Measurements from ENCODE around the gene NCL. TPM values are rescaled to one million over a fixed set of nuclear protein-coding genes. Genes with fewer than 3 reads are reported as not detected.
A peak's percentile ranks its signal among the peaks of the same experiment; 100 is the strongest.

The NCL gene
- total and polyA plus RNA-seq, 3 experiments from 2014 or later: 568 to 1,772 (median 1,673) TPM

- Mint-ChIP-seq H3K9me3 (peaks cover 3 to 15% (median 7%) of the 10 kb centered on the region in 5 donors), H3K27ac (peak overlapping the region in 2 of 8 donors; percentile 39 to 60), H3K27me3 (peaks cover 25 to 51% of the 10 kb centered on the region in 2 donors), H3K4me3 (no peak overlapping the region), H3K4me1 (peaks cover 2 to 8% (median 5%) of the 10 kb centered on the region in 3 donors), H3K36me3 (peaks cover 0 to 6% (median 0%) of the 10 kb centered on the region in 3 donors)
- Histone ChIP-seq H3K4me1 (ENCODE audit: insufficient read depth, low read length) (peaks cover 12% of the 10 kb centered on the region), H3K27me3 (ENCODE audit: insufficient read depth, low read length, poor library complexity, severe bottlenecking) (peaks cover 15% of the 10 kb centered on the region), H3K4me3 (ENCODE audit: low read length) (no peak overlapping the region), H3K36me3 (ENCODE audit: insufficient read depth, low read length) (no peaks in the 10 kb centered on the region), H3K27ac (ENCODE audit: low read depth, low read length) (no peak overlapping the region), H3K9me3 (ENCODE audit: low read length) (no peaks in the 10 kb centered on the region)
- POLR2A ChIA-PET: no interaction called here
- CTCF ChIA-PET: interaction anchor here (1.2 kb wide), 1 partner anchor 10 kb away, joined by 3 read pairs; no protein-coding TSS in a partner anchor
- DNase-seq: no peak
Measured at GRCh38 chr2:231415029-231415428, 49.3 kb downstream of the NCL start.

DNA sequence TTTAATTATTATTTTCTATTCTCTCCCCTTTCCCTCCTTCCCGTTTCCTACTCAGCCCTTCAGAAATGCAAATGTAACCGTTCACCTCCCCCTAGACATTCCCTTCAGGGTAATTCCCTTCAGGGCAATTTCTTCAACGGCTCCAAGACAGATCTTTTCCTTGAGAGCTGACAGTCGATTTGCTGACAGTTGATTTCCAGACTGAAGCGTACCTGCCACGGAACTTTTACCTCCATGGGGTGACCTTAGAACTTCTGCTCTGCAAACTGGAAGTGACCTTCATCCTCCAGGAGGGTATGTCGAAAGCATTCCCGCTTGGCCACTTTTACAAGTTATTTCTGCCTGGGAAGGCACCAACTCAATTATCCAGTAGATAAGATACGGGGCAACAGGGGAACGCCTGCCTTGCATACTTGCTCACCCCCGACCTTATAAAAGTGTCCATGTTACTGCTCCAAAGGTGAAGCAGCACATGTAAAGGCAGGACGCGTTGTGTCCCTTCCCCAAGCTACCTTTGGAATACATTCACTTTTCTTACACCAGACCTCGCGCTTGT, 50.3 kb downstream of the NCL start:
- CTCF ChIA-PET: interaction anchor here (1.5 to 2.9 kb wide), 2 partner anchors 12 to 186 kb away, joined by 4 to 9 read pairs; no protein-coding TSS in a partner anchor
- POLR2A ChIA-PET: no interaction called here
- H3K27ac ChIP-seq (ENCODE audit: low read depth, low read length): no peak overlapping the region
- Mint-ChIP-seq H3K4me1 (peaks cover 2 to 8% (median 5%) of the 10 kb centered on the region in 3 donors), H3K9me3 (peaks cover 3 to 15% (median 7%) of the 10 kb centered on the region in 5 donors), H3K27me3 (peaks cover 29 to 52% of the 10 kb centered on the region in 2 donors), H3K36me3 (peaks cover 0 to 6% (median 0%) of the 10 kb centered on the region in 3 donors), H3K4me3 (peak overlapping the region in 1 of 7 donors; percentile 3), H3K27ac (no peak overlapping the region)
- no peak overlapping the region for H3K4me3 ChIP-seq (ENCODE audit: low read length)
- H3K4me1 ChIP-seq (ENCODE audit: insufficient read depth, low read length): peaks cover 12% of the 10 kb centered on the region
- no peak for DNase-seq
- peaks cover 15% of the 10 kb centered on the region for H3K27me3 ChIP-seq (ENCODE audit: insufficient read depth, low read length, poor library complexity, severe bottlenecking)
- no peaks in the 10 kb centered on the region for H3K9me3 ChIP-seq (ENCODE audit: low read length)
- no peaks in the 10 kb centered on the region for H3K36me3 ChIP-seq (ENCODE audit: insufficient read depth, low read length)

DNA sequence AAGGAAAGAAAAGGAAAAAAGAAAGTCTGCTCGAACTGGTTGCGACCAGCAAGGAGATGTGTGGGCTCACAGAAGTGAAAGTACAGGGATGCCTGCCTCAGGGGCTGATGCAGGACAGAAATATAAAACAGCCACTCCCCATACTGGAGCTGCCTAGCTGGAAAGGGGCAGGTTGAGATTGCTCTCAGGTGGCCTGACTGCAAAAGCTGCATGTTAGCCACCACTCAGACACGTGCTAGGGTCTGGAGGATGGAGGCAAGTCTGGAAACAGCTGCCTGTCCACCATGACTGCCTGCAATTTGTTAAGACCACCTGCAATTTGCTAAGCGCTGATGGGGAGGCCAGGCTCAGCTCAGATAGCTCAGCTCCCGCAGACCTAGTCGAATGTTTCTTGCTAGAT, 50.8 kb downstream of the NCL start:
- peaks cover 15% of the 10 kb centered on the region for H3K27me3 ChIP-seq (ENCODE audit: insufficient read depth, low read length, poor library complexity, severe bottlenecking)
- Mint-ChIP-seq H3K4me3 (no peak overlapping the region), H3K4me1 (peaks cover 2 to 8% (median 5%) of the 10 kb centered on the region in 3 donors), H3K27me3 (peaks cover 29 to 49% of the 10 kb centered on the region in 2 donors), H3K27ac (no peak overlapping the region), H3K9me3 (peaks cover 3 to 15% (median 7%) of the 10 kb centered on the region in 5 donors), H3K36me3 (peaks cover 0 to 6% (median 0%) of the 10 kb centered on the region in 3 donors)
- H3K4me3 ChIP-seq (ENCODE audit: low read length): no peak overlapping the region
- POLR2A ChIA-PET: no interaction called here
- H3K9me3 ChIP-seq (ENCODE audit: low read length): no peaks in the 10 kb centered on the region
- peaks cover 12% of the 10 kb centered on the region for H3K4me1 ChIP-seq (ENCODE audit: insufficient read depth, low read length)
- DNase-seq: no peak
- H3K36me3 ChIP-seq (ENCODE audit: insufficient read depth, low read length): no peaks in the 10 kb centered on the region
- CTCF ChIA-PET: interaction anchor here (1.5 to 2.9 kb wide), 2 partner anchors 12 to 185 kb away, joined by 4 to 9 read pairs; no protein-coding TSS in a partner anchor
- H3K27ac ChIP-seq (ENCODE audit: low read depth, low read length): no peak overlapping the region

GRCh38 chr2:231412618-231412963, 51.7 kb downstream of the NCL start:
- peaks cover 26 to 48% of the 10 kb centered on the region in 2 donors for H3K27me3 Mint-ChIP-seq
- Histone ChIP-seq H3K4me1 (ENCODE audit: insufficient read depth, low read length) (peaks cover 12% of the 10 kb centered on the region), H3K27me3 (ENCODE audit: insufficient read depth, low read length, poor library complexity, severe bottlenecking) (peaks cover 15% of the 10 kb centered on the region), H3K9me3 (ENCODE audit: low read length) (no peaks in the 10 kb centered on the region), H3K4me3 (ENCODE audit: low read length) (no peak overlapping the region), H3K27ac (ENCODE audit: low read depth, low read length) (no peak overlapping the region), H3K36me3 (ENCODE audit: insufficient read depth, low read length) (no peaks in the 10 kb centered on the region)
- H3K4me1 Mint-ChIP-seq: peaks cover 2 to 8% (median 5%) of the 10 kb centered on the region in 3 donors
- H3K9me3 Mint-ChIP-seq: peaks cover 3 to 15% (median 7%) of the 10 kb centered on the region in 5 donors
- no peak for DNase-seq
- ChIA-PET CTCF (interaction anchor here (0.7 to 2.9 kb wide), 8 partner anchors 9 to 309 kb away, joined by 3 to 9 read pairs (median 4); no protein-coding TSS in a partner anchor), POLR2A (no interaction called here)
- peak overlapping the region in 4 of 7 donors; percentile 54 to 69 (median 62) for H3K4me3 Mint-ChIP-seq
- peak overlapping the region in 1 of 8 donors; percentile 42 for H3K27ac Mint-ChIP-seq
- peaks cover 0 to 6% (median 0%) of the 10 kb centered on the region in 3 donors for H3K36me3 Mint-ChIP-seq

GRCh38 chr2:231411831-231412617, 52.3 kb downstream of the NCL start:
- Histone ChIP-seq H3K4me3 (ENCODE audit: low read length) (no peak overlapping the region), H3K9me3 (ENCODE audit: low read length) (no peaks in the 10 kb centered on the region), H3K4me1 (ENCODE audit: insufficient read depth, low read length) (peaks cover 12% of the 10 kb centered on the region), H3K27ac (ENCODE audit: low read depth, low read length) (no peak overlapping the region), H3K27me3 (ENCODE audit: insufficient read depth, low read length, poor library complexity, severe bottlenecking) (peaks cover 15% of the 10 kb centered on the region), H3K36me3 (ENCODE audit: insufficient read depth, low read length) (no peaks in the 10 kb centered on the region)
- Mint-ChIP-seq H3K9me3 (peaks cover 3 to 15% (median 7%) of the 10 kb centered on the region in 5 donors), H3K4me3 (peak overlapping the region; percentile 60 to 79 (median 69)), H3K4me1 (peaks cover 2 to 8% (median 5%) of the 10 kb centered on the region in 3 donors), H3K27ac (peak overlapping the region in 1 of 8 donors; percentile 42), H3K27me3 (peaks cover 26 to 48% of the 10 kb centered on the region in 2 donors), H3K36me3 (peaks cover 0 to 6% (median 0%) of the 10 kb centered on the region in 3 donors)
- DNase-seq: peak; percentile 49 to 77 (median 59)
- ChIA-PET POLR2A (no interaction called here), CTCF (interaction anchor here (0.7 to 2.9 kb wide), 9 partner anchors 9 to 308 kb away, joined by 3 to 9 read pairs (median 4); no protein-coding TSS in a partner anchor)

DNA sequence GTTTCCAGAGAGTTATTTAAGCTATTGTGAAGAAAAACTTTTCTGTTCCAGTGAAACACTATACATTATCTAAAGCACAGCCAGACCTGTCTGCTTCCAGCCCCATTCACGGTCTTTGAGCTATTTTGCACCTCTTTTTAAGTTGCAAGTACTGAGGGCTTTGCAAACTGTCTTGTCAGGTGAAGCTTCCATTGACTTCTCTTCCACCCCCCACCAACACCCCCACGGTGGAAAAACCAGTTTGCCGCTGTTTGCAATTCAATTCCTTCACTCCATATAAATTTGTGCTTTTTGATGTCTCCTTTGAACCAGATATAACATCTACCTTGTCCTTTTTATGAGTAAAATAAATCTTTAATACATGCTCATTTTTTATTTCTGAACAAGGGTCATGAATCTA, 53.0 kb downstream of the NCL start:
- Histone ChIP-seq H3K4me3 (ENCODE audit: low read length) (no peak overlapping the region), H3K27ac (ENCODE audit: low read depth, low read length) (no peak overlapping the region), H3K4me1 (ENCODE audit: insufficient read depth, low read length) (peaks cover 13% of the 10 kb centered on the region), H3K9me3 (ENCODE audit: low read length) (no peaks in the 10 kb centered on the region), H3K27me3 (ENCODE audit: insufficient read depth, low read length, poor library complexity, severe bottlenecking) (peaks cover 15% of the 10 kb centered on the region), H3K36me3 (ENCODE audit: insufficient read depth, low read length) (no peaks in the 10 kb centered on the region)
- no peak overlapping the region for H3K27ac Mint-ChIP-seq
- peaks cover 26 to 48% of the 10 kb centered on the region in 2 donors for H3K27me3 Mint-ChIP-seq
- H3K9me3 Mint-ChIP-seq: peaks cover 3 to 15% (median 7%) of the 10 kb centered on the region in 5 donors
- peaks cover 0 to 6% (median 0%) of the 10 kb centered on the region in 3 donors for H3K36me3 Mint-ChIP-seq
- H3K4me1 Mint-ChIP-seq: peaks cover 5 to 14% (median 10%) of the 10 kb centered on the region in 3 donors
- CTCF ChIA-PET: interaction anchor here (1.5 to 2.9 kb wide), 4 partner anchors 14 to 307 kb away, joined by 3 to 9 read pairs (median 8); no protein-coding TSS in a partner anchor
- POLR2A ChIA-PET: no interaction called here
- no peak for DNase-seq
- peak overlapping the region; percentile 49 to 79 (median 68) for H3K4me3 Mint-ChIP-seq

- CTCF ChIA-PET: interaction anchor here (1.5 to 2.8 kb wide), 3 partner anchors 42 to 306 kb away, joined by 3 to 8 read pairs (median 3); no protein-coding TSS in a partner anchor
- Histone ChIP-seq H3K4me1 (ENCODE audit: insufficient read depth, low read length) (peaks cover 18% of the 10 kb centered on the region), H3K9me3 (ENCODE audit: low read length) (no peaks in the 10 kb centered on the region), H3K27me3 (ENCODE audit: insufficient read depth, low read length, poor library complexity, severe bottlenecking) (peaks cover 15% of the 10 kb centered on the region), H3K27ac (ENCODE audit: low read depth, low read length) (no peak overlapping the region), H3K36me3 (ENCODE audit: insufficient read depth, low read length) (no peaks in the 10 kb centered on the region), H3K4me3 (ENCODE audit: low read length) (no peak overlapping the region)
- Mint-ChIP-seq H3K4me3 (no peak overlapping the region), H3K9me3 (peaks cover 3 to 15% (median 7%) of the 10 kb centered on the region in 5 donors), H3K27me3 (peaks cover 26 to 44% of the 10 kb centered on the region in 2 donors), H3K36me3 (peaks cover 0 to 6% (median 0%) of the 10 kb centered on the region in 3 donors), H3K27ac (no peak overlapping the region), H3K4me1 (peaks cover 13 to 22% (median 18%) of the 10 kb centered on the region in 3 donors)
- POLR2A ChIA-PET: no interaction called here
- DNase-seq: no peak
Measured at GRCh38 chr2:231410293-231411004, 53.8 kb downstream of the NCL start.
